LNCAP (cell line): ENCODE data around the gene HTR2B.

Source experiments
- CTCF ChIP-seq: fragments of 450-650 bp; IDR thresholded peaks from 2 replicates; pipeline ENCODE4 v1.5.1; 2017; ENCODE audit warnings: mild to moderate bottlenecking

Gene HTR2B

GRCh38 chr2:231146665-231147064, 21.8 kb upstream of the HTR2B start:
- no peak for TF ChIP-seq CTCF

DNA sequence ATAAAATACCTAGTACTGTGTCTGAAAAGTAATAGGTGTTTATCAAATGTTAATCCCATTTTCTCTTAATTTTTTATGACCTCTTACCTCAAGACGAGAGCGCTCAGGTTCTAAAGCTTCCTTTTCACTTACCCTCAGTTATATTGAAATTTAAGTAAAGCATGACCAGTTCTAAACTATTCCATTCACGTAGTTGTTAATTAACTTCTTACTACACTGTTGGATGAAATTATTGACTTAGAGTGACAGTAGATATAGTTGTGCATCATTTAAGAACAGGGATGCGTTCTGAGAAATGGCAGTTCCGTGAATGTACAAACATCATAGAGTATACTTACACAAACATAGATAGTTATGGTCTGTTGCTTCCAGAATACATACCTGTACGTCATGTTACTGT, 20.1 kb upstream of the HTR2B start:
- TF ChIP-seq CTCF, result no peak

DNA sequence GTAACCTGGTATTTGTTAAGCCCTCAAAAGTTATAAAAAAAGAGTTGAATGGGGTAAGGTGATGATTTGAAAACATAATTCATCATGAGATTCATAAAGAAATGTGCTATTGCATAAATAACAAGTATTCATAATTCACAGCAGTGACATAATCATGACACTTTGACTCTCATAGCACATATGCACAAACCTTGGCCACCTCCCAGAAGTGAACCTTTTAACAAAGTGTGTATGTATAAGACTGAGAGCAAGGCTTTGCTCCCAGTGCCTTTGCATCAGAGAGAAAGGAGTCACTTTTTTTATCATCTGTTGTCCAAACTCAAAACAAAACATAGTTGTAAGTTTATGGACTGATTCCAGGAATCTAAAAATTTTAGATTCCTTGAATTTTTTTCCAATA, 15.0 kb upstream of the HTR2B start:
- TF ChIP-seq CTCF, result no peak

GRCh38 chr2:231138699-231139098, 13.9 kb upstream of the HTR2B start:
- no peak for TF ChIP-seq CTCF

GRCh38 chr2:231134910-231135655, 10.2 kb upstream of the HTR2B start:
- TF ChIP-seq CTCF, result no peak

DNA sequence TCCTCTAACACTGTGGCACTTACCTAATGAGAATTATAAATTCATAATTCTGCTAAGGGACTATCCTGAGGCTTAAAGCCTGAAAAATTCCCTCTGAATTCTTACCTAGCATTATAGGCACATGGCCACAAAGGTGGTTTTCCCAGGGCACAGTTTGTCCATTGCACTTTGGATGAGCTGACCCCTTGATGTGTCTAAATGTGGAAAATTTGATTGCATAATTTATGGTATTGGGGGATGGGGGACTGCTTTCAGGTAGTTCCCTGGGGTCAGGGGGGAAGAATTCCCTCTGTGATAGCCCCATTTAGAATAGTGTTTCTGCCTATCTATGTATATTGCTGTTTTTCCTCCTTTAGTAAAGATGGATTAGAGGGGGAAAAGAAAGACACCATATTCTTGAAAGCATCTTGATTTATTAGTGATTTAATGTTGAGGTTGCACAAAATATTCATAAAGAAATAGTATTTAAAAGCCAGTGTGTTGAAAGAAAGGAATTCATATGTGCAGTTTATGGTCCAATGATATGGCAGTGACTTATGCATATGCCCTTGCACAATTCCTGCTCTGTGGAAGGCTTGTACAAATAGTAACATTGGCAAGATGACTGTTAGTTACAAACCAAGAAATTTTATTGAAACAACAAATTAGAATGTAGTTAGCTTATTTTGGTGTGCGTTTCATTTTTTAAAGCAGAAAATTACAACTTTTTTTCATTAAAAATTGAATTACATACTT, 8.7 kb upstream of the HTR2B start:
- TF ChIP-seq CTCF, result no peak

- TF ChIP-seq CTCF, result no peak
Measured at GRCh38 chr2:231132129-231132528, 7.3 kb upstream of the HTR2B start.
